ENCODE measurements around the gene FGR.

- TF ChIP-seq CTCF (IDR thresholded peaks at IDR 0.05; ENCODE audit: low read depth, low read length, poor library complexity, severe bottlenecking): no peak
- TF ChIP-seq EZH2phosphoT487 (IDR thresholded peaks at IDR 0.05; ENCODE audit: borderline replicate concordance, low read length): no peak
Measured at GRCh38 chr1:27609210-27609555, 25.8 kb downstream of the FGR start.

All from DOHH2 (cell line).